Measurements from ENCODE around the gene NDUFS3.
"Not testable (repeated sequence)": the region's sequence is repeated elsewhere in the genome, so short reads cannot be mapped to it uniquely, and the experiment has no call there.

The NDUFS3 gene

DNA sequence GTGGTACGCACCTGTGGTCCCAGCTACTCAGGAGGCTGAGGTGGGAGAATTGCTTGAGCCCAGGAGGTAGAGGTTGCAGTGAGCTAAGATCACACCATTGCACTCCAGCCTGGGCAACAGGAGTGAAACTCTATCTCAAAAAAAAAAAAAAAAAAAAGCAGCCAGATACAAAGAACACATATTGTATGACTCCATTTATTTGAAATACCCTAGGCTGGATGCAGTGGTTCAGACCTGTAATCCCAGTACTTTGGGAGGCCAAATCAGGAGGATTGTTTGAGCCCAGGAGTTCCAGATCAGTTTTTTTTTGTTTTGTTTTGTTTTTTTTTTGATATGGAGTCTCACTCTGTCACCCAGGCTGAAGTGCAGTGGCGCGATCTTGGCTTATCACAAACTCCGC is 16.5 kb upstream of the NDUFS3 start:
- not testable (repeated sequence) for DNase-seq

DNA sequence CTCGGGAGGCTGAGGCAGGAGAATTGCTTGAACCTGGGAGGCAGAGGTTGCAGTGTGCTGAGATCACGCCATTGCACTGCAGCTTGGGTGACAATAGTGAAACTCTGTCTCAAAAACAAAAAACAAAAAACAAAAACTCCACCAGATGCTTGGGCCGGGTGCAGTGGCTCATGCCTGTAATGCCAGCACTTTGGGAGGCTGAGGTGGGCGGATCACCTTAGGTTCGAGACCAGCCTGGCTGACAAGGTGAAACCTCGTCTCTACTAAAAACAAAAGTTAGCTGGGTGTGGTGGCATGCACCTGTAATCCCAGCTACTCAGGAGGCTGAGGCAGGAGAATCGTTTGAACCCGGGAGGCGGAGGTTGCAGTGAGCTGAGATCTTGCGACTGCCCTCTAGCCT is 14.5 kb upstream of the NDUFS3 start:
- DNase-seq, result not testable (repeated sequence)

GRCh38 chr11:47564933-47565339 is 13.9 kb upstream of the NDUFS3 start:
- no peak for DNase-seq

GRCh38 chr11:47565340-47566148 is 13.3 kb upstream of the NDUFS3 start, which contains the start of gene PTPMT1:
Gene PTPMT1, plus strand, starts transcription at chr11:47565599. Its CDS starts 24 bp downstream, at chr11:47565623.
- DNase-seq, result no peak

DNA sequence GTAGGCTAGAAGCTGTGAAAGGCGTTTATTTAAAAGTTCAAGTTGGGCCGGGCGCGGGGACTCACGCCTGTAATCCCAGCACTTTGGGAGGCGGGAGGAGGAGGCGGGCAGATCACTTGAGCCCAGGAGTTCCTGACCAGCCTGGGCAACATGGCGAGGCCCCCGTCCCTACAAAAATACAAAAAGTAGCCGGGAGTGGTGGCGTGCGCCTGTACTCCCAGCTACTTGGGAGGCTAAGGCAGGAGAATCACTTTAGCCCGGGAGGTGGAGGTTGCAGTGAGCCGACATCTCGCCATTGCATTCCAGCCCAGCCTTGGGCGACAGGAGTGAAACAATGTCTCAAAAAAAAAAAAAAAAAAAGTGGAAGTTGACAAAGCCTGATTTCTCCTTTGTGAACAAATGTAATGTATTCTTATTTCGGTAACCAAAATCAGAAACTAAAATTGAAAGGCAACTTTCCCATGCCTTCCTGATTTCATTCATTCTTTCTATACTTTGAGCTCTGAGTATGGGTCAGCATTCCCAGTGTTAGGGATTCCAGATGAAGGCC is 12.7 kb upstream of the NDUFS3 start:
- no peak for DNase-seq

DNA sequence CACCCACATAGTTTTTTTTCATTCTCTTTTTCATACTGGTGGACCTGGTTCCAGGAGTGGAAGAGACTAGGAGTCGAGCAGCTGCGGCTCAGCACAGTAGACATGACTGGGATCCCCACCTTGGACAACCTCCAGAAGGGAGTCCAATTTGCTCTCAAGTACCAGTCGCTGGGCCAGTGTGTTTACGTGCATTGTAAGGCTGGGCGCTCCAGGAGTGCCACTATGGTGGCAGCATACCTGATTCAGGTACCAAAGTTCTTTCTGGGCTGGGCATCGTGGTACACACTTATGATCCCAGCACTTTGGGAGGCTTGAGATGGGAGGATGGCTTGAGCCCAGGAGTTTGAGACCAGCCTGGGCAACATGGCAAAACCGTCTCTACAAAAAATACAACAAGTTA is 9.2 kb upstream of the NDUFS3 start:
- no peak for DNase-seq

DNA sequence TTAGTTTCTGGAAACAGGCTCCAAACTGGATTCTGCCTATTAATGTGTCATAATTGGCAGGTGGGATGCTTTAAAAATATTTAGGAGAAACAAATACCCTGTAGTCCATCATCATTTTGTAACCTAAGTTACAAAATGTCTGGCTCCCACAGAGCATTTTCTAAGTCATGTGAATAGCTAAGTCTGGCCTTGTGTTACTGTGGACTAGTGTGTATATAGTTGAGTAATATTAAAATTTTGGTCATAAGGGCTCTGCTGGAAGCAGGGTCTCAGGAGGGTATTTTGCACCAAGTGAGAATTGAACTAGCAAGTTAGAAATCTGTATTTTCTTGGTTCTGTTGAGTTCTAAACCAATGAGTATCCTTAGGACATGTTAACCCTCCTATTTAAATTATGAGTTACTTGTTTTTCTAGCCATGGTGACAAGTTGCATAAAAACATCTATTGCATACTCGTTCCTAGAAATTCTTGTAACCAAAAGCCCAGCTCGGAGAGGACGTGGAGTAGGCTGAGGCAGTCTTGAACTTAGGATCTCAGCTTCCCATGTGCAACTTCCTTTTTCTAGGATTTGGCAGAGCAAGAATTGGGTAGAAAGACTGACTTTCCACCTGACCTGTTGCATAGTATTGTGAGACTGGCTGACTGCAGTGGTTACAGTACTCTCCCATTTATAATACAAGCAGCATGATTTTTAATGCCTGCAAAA is 8.1 kb upstream of the NDUFS3 start:
- no peak for DNase-seq

DNA sequence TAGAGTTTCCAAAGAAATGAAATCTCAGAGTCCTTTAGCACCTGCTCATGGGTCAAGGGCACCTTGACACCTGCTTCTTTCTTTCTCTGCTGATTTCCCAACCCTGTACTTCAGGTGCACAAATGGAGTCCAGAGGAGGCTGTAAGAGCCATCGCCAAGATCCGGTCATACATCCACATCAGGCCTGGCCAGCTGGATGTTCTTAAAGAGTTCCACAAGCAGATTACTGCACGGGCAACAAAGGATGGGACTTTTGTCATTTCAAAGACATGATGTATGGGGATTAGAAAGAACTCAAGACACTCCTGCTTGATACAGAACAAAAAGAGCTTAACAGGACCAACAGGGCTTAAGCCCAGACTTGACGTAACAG is 7.5 kb upstream of the NDUFS3 start:
- no peak for DNase-seq

GRCh38 chr11:47571895-47572294 is 7.0 kb upstream of the NDUFS3 start:
- no peak for DNase-seq

DNA sequence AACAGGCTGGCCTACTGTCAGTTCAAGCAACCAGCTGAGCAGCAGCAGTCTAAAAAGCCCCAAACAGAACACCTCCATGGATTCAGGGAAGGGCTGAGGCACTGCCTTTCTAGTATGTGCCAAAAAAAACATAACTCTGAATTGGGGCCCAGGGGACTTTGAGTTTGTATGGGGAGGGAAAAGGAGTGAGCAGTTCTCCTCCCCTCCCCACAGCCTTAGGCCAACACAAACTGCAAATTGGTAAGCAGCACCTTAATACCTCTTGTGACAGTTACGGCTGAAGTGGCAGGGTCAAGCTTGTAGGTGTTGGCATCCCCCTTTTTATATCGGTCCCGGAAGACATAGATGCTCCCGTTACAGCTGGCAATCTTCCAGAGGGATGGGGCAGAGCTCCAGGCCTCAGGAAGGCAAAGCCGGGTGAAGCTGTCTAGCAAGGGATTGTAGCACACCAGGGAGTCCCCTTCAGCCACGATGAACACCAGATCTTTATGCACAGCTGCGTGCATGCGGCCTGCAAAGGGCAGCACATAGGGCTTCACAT is 6.1 kb upstream of the NDUFS3 start:
- no peak for DNase-seq

GRCh38 chr11:47573321-47573720 is 5.6 kb upstream of the NDUFS3 start:
- no peak for DNase-seq

GRCh38 chr11:47577460-47578041 is 1.3 kb upstream of the NDUFS3 start:
- no peak for DNase-seq

- DNase-seq, result no peak
These were observed 5.0 kb downstream of the NDUFS3 start for GRCh38 chr11:47583844-47584243.

- DNase-seq, result no peak
These were observed 7.4 kb downstream of the NDUFS3 start, which contains the start of gene FAM180B for GRCh38 chr11:47586098-47586855. Gene FAM180B, plus strand, starts transcription at chr11:47586678. Its CDS starts 91 bp downstream, at chr11:47586769.

- DNase-seq, result no peak
These were observed 8.3 kb downstream of the NDUFS3 start for GRCh38 chr11:47587039-47587716.

GRCh38 chr11:47587723-47588326 is 9.0 kb downstream of the NDUFS3 start:
- no peak for DNase-seq

- DNase-seq, result no peak
These were observed 10.2 kb downstream of the NDUFS3 start for GRCh38 chr11:47589118-47589517.

GRCh38 chr11:47589584-47589976 is 10.7 kb downstream of the NDUFS3 start:
- no peak for DNase-seq

GRCh38 chr11:47589977-47590861 is 11.3 kb downstream of the NDUFS3 start:
- DNase-seq, result no peak

- no peak for DNase-seq
These were observed 12.9 kb downstream of the NDUFS3 start for GRCh38 chr11:47591764-47592163.
